Endothelial cell of umbilical vein (primary cell): Measurements from ENCODE around the gene NPM1. TPM values are rescaled to one million over a fixed set of nuclear protein-coding genes. Genes with fewer than 3 reads are reported as not detected.

Experiments
- BruUV-seq: library from RNA; stranded (reverse); fragments of 400-500 nt; replicated peaks from 2 replicates; lab custom pipeline; 2021; lab: Mats Ljungman, UMichigan
- CTCF ChIA-PET: fragments of 300-600, 350-600 bp; sonication (Branson Sonifier 250); formaldehyde crosslinking; loops from one replicate; lab custom pipeline; 2021; ENCODE audit warnings: antibody characterized with exemption, inconsistent platforms; lab: Charles Lee
- POLR2A ChIA-PET: fragments of 300-600, 350-600 bp; sonication (Branson Sonifier 250); formaldehyde crosslinking; loops from one replicate; lab custom pipeline; 2021; ENCODE audit warnings: antibody characterized with exemption, inconsistent platforms; lab: Charles Lee
- DNase-seq: peaks from one replicate; pipeline ENCODE4 v3.0.0-alpha.2; 2011; ENCODE audit warnings: low read depth, low spot score
- FAIRE-seq: peaks from 2 replicates; lab custom pipeline; 2011; peaks lifted over from hg19 to GRCh38; lab: Jason Lieb, UNC
- H2AFZ ChIP-seq: 2 replicates; pipeline ENCODE4 v1.6.0; 2012; ENCODE audit warnings: low read depth, low read length, control low read depth, inconsistent platforms
- H3K27ac ChIP-seq: 2 replicates; pipeline ENCODE4 v1.5.1; 2011; ENCODE audit warnings: low read depth, mild to moderate bottlenecking, control low read depth, low read length, moderate library complexity; ENCODE audit not compliant: insufficient read depth
- H3K27me3 ChIP-seq, 2 experiments: 2 replicates each; pipeline versions ENCODE4 v1.6.0 to v1.6.1; 2011; ENCODE audit warnings: low read length in 2 of 2, mixed read lengths in 1 of 2; ENCODE audit not compliant: control insufficient read depth in 2 of 2, insufficient read depth in 2 of 2
- H3K36me3 ChIP-seq, 2 experiments: 2 replicates in 1 of 2; 3 replicates in 1 of 2; pipeline ENCODE4 v1.5.1; 2011; ENCODE audit warnings: low read length in 2 of 2, mild to moderate bottlenecking in 1 of 2, moderate library complexity in 1 of 2; ENCODE audit not compliant: control insufficient read depth in 2 of 2, insufficient read depth in 2 of 2; ENCODE audit errors: extremely low read depth in 1 of 2
- H3K4me1 ChIP-seq: 3 replicates; pipeline ENCODE4 v1.5.1; 2011; ENCODE audit warnings: mild to moderate bottlenecking, low read length; ENCODE audit not compliant: control insufficient read depth, insufficient read depth; ENCODE audit errors: extremely low read depth
- H3K4me2 ChIP-seq: 2 replicates; pipeline ENCODE4 v1.6.1; 2011; ENCODE audit warnings: low read length, control low read depth, mixed read lengths; ENCODE audit not compliant: insufficient read depth
- H3K4me3 ChIP-seq, 3 experiments: fragments of 200-600 bp in 1 of 3; sonication (generic), shearing (Covaris generic) in 1 of 3; replicated peaks in 1 of 3; 2 replicates each; pipeline ENCODE4 v1.5.1; 2011 to 2016; ENCODE audit warnings: control low read depth in 3 of 3, low read length in 3 of 3, mild to moderate bottlenecking in 2 of 3, inconsistent platforms in 1 of 3, low read depth in 1 of 3, moderate library complexity in 1 of 3; ENCODE audit not compliant: insufficient read depth in 1 of 3
- H3K79me2 ChIP-seq: 2 replicates; pipeline ENCODE4 v1.6.0; 2012; ENCODE audit warnings: low read length, inconsistent platforms; ENCODE audit not compliant: control insufficient read depth, insufficient read depth
- H3K9ac ChIP-seq: replicated peaks from 2 replicates; pipeline ENCODE3; 2011; ENCODE audit warnings: low read length, control low read depth; ENCODE audit not compliant: insufficient read depth; ENCODE audit errors: extremely low read depth
- H3K9me1 ChIP-seq: replicated peaks from 3 replicates; pipeline ENCODE4 v1.6.0; 2011; ENCODE audit warnings: mild to moderate bottlenecking, low read length; ENCODE audit not compliant: control insufficient read depth, insufficient read depth; ENCODE audit errors: extremely low read depth
- H3K9me3 ChIP-seq: replicated peaks from 2 replicates; pipeline ENCODE4 v1.5.1; 2012; ENCODE audit warnings: low read length, inconsistent platforms; ENCODE audit not compliant: control insufficient read depth, insufficient read depth
- H4K20me1 ChIP-seq: replicated peaks from 2 replicates; pipeline ENCODE3; 2011; ENCODE audit warnings: mild to moderate bottlenecking, low read length; ENCODE audit not compliant: control insufficient read depth, insufficient read depth; ENCODE audit errors: extremely low read depth
- EZH2 ChIP-seq: IDR thresholded peaks from 2 replicates; pipeline ENCODE4 v1.6.1; 2012; ENCODE audit warnings: borderline replicate concordance, low read depth, mild to moderate bottlenecking, moderate library complexity, low read length, inconsistent platforms; ENCODE audit not compliant: severe bottlenecking
- FOS ChIP-seq: IDR thresholded peaks from 2 replicates; pipeline ENCODE4 v1.6.1; 2011; ENCODE audit warnings: mild to moderate bottlenecking, low read length, moderate library complexity, borderline replicate concordance; ENCODE audit not compliant: insufficient read depth
- GATA2 ChIP-seq: IDR thresholded peaks from 2 replicates; pipeline ENCODE4 v1.7.0; 2011; ENCODE audit warnings: low read depth, mild to moderate bottlenecking, moderate library complexity, mixed read lengths, low read length; ENCODE audit not compliant: insufficient read length, insufficient read depth
- MYC ChIP-seq: IDR thresholded peaks from one replicate; pipeline ENCODE4 v1.6.1; 2011; ENCODE audit warnings: mild to moderate bottlenecking, low read depth, low read length
- POLR2AphosphoS5 ChIP-seq: IDR thresholded peaks from 2 replicates; pipeline ENCODE4 v1.6.1; 2012; ENCODE audit warnings: low read depth, mild to moderate bottlenecking, control low read depth, low read length, moderate library complexity; ENCODE audit not compliant: insufficient read depth
- dilution Hi-C: fragments of 300-500 bp; cut with MboI; formaldehyde crosslinking; loops from one replicate; pipeline ENCODE4 v1.15.0; 2019; ENCODE audit warnings: low sequenced_read_pairs; ENCODE audit not compliant: extremely low pct_ligation_motif_present
- intact Hi-C: fragments of 100-400 bp; cut with micrococcal nuclease; formaldehyde crosslinking; loops from one replicate; pipeline ENCODE4 v1.10.0; 2022
- polyA plus RNA-seq, 4 experiments: library from polyadenylated mRNA; depleted of rRNA in 3 of 4; stranded (reverse) in 3 of 4; unstranded in 1 of 4; fragments of >200 nt; gene quantifications; 2 replicates each; pipeline versions ENCODE4 v1.2.1 to v1.2.3, GENCODE V29; 2011 to 2012; ENCODE audit warnings: missing spikeins in 1 of 4
- total RNA-seq: library from RNA; stranded (reverse); gene quantifications from 2 replicates; pipeline ENCODE4 v1.2.3, GENCODE V29; 2021
- TF ChIP-seq, protein P1 (sequence below): IDR thresholded peaks from 2 replicates; pipeline ENCODE4 v1.6.1; 2011; ENCODE audit not compliant: insufficient read depth, insufficient read length
- TF ChIP-seq, protein P2 (sequence below), 2 donors: IDR thresholded peaks; 1 replicate in 1 of 2; 2 replicates in 1 of 2; pipeline ENCODE4 v1.5.1; 2011; ENCODE audit warnings: low read length in 2 of 2, mild to moderate bottlenecking in 2 of 2, moderate library complexity in 2 of 2, control low read depth in 1 of 2, inconsistent platforms in 1 of 2, low read depth in 1 of 2; ENCODE audit not compliant: insufficient read depth in 1 of 2; ENCODE audit errors: extremely low read depth in 1 of 2

The NPM1 gene
- total and polyA plus RNA-seq, 2 donors (not counting 3 experiments of a cell fraction or from before 2014, with no cell fraction given): 618 to 1,695 TPM

DNA sequence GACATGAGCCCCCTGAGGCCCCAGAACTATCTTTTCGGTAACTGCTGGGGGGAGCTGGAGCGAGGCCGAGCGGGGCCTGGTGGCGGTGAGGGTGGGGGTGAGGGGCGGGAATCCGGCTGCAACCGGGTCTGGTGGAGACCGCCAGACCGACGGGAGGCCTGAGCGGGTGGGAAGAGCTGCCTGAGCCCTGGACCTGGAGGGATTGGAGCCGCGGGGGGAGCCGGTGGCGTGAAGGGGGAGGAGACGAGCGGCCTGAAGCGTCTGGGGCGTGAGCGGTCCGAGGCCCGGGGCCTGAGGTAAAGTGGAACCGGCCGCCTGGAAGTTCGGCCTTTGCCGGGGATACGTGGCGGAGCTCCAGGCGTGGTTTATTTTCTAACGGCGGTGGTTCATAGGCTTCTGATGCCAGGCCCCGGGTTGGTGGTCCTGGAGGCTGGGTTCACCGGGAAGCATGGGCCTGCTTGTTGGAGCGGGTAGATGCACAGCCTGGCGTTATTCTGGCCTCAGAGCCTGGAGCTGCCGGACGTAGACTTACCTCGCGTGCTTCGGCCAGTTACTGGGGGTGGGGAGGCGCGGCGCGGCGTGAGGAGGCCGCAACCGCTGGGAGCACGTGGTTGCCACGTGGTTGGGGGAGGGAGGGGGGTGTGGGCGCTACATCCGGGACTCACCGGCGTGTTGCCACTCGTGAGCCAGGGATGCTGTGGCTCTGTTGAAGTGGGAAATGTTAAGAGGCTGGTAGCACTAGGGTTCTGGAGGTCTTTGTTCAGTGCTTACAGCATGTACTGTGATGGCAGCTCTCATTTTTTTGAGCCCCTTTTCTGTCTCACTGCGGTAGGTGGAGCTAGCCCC lies 544 bp downstream of the NPM1 start:
- Histone ChIP-seq H3K4me2 (peak overlapping the region; percentile 99), H3K9ac (peak overlapping the region; percentile 76), H4K20me1 (peaks cover 28% of the 10 kb centered on the region), H3K27ac (peak overlapping the region; percentile 53), H3K27me3 (no peaks in the 10 kb centered on the region), H3K4me3 (peak overlapping the region; percentile 79 to 88 (median 82)), H3K4me1 (peaks cover 28% of the 10 kb centered on the region), H3K9me3 (no peaks in the 10 kb centered on the region), H3K79me2 (peaks cover 55% of the 10 kb centered on the region), H2AFZ (no peak overlapping the region), H3K9me1 (no peaks in the 10 kb centered on the region), H3K36me3 (peaks cover 6 to 16% of the 10 kb centered on the region in 2 experiments)
- intact Hi-C loops: loop anchor here (1.0 kb wide), 1 partner anchor 62 kb away; no protein-coding TSS in a partner anchor
- dilution Hi-C loops: no loop called here
- POLR2A ChIA-PET: interaction anchor here (0.7 to 1.7 kb wide), 2 partner anchors 30 to 976 kb away, joined by 3 to 4 read pairs; no protein-coding TSS in a partner anchor
- FAIRE-seq (no peak), DNase-seq (peak; percentile 68)
- CTCF ChIA-PET: interaction anchor here (1.1 to 1.4 kb wide), 2 partner anchors 31 to 225 kb away, joined by 3 read pairs; partner anchors contain the start of gene FGF18
- TF ChIP-seq EZH2 (no peak), FOS (no peak), MYC (peak; percentile 100), GATA2 (no peak), POLR2AphosphoS5 (peak; percentile 58)
- TF ChIP-seq, protein P1, sequence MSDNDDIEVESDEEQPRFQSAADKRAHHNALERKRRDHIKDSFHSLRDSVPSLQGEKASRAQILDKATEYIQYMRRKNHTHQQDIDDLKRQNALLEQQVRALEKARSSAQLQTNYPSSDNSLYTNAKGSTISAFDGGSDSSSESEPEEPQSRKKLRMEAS: peak; percentile 100
- TF ChIP-seq, protein P2, sequence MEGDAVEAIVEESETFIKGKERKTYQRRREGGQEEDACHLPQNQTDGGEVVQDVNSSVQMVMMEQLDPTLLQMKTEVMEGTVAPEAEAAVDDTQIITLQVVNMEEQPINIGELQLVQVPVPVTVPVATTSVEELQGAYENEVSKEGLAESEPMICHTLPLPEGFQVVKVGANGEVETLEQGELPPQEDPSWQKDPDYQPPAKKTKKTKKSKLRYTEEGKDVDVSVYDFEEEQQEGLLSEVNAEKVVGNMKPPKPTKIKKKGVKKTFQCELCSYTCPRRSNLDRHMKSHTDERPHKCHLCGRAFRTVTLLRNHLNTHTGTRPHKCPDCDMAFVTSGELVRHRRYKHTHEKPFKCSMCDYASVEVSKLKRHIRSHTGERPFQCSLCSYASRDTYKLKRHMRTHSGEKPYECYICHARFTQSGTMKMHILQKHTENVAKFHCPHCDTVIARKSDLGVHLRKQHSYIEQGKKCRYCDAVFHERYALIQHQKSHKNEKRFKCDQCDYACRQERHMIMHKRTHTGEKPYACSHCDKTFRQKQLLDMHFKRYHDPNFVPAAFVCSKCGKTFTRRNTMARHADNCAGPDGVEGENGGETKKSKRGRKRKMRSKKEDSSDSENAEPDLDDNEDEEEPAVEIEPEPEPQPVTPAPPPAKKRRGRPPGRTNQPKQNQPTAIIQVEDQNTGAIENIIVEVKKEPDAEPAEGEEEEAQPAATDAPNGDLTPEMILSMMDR (IDR thresholded peaks at IDR 0.05; ENCODE audit: extremely low read depth in 1 of 2, insufficient read depth in 1 of 2, low read depth in 1 of 2, low read length in 2 of 2): no peak
- BruUV-seq: no TSS peak
